Measurements from ENCODE around the gene ZBTB7A.

ZBTB7A gene

DNA sequence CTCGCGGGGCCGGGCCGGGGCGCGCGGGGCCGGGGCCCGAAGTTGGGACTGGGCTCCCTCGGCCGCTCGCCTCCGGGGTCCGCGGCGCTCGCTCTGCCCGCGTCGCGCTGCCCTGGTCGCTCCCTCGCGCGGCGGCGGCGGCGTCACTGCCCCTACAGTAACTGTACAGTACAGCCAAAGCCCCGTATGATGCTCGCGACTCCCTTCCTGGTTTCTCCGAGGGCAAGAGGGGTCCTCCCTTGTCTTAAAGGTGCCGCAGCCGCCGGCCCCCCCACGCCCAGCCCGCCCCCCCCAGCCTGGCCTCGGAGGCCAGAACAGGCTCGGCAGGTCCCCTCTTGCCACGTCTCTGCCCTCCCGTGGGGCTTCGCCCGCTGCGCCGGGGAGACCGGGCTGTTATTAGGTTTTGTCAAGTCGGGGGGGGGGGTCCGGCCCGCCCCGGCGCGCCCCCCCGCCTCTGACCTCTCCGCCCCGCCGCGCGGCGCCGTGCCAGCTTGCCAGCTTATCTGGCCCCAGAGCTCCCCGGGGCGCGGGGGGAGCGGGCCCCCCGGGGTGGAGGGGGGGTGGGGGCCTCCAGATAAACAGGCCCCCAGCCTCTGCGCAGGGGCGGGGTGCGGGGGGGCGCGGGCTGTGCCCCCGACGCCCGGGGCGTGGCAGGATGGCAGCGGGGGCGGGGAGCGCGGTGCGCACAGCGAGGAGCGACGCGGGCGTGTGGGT is at the start of gene ZBTB7A:
Gene ZBTB7A (minus strand): TSS at position 218 of the 714 bp plus-strand sequence. CDS start 11,667 bp downstream, outside the sequence.
- DNase-seq = peak; percentile 51

DNA sequence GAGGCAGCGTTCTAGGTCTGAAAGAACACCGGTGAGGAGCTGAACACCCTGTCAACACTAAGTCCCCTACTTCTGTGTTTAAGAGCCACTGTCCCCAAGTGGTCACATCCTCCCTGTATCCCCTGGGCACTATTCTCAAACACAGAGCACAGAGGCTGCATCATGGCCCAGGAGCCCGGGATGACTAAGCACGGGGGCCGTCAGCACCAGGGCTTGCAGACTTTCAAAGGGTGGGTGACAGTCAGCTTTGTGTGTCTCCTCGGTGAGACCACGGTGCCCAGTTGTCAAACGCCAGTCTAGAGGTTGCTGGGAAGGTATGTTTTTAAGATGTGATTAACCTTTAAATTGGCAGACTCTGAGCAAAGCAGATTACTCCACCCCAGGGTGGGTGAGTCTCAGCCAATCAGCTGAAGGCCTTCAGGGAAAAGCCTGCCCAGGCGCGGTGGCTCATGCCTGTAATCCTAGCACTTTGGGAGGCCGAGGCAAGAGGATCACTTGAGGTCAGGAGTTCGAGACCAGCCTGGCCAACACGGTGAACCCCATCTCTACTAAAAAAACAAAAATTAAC is 49.2 kb upstream of the ZBTB7A start:
- DNase-seq = no peak

DNA sequence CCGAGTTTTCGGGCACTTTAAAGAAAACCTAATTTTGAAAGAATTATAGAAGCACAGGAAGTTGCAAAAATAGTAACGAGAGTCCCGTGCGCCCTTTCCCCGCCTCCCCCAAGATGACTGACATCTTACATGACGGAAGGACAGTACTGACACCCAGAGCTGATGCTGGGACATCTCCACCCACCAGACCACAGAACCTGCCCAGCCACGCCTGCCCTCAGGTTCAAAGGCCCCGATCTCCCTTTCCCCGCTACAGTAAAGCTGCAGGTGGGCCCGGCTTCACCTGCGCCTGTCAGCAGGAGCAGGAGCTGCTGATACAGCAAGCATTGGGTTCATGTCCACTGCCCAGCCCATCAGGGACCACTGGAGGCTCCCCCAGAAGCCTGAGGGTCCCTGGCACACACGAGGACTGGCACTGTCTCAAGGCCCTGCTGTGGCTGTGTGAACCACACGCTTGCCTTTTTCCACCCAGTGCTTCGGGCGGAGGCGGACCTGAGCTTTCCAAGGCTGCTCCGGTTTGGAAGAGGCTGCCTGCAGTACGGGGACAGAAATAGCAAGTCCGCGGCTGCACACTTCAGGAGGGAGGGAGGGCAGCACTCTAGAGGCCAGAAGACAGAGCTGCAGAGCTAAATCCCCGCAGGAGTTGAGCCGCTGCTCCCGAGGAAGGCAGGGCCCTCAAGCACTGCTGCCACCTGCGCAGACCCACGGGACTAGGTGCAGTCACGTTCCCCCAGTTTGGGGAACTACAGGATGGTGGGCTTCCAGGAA is 48.5 kb upstream of the ZBTB7A start:
- DNase-seq = no peak

DNA sequence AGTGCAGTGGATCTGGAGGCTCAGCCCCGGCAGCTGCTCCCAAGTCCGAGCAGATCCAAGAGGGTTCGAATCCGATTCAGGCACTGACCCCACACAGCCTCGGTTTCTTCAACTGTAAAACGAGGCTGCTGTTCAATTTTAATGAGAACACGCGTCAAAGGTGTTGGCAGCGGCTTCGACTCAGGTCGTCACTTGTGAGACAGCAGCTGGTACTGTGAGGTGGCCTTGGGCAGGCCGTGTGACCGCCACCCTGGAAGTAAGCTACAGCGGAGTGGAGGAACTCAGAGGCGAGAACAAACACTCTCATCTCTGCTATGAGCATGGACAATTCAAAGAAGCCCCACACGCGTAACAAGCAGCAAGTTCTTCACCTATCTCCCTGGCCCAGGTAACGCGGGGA is 47.5 kb upstream of the ZBTB7A start:
- DNase-seq = no peak

DNA sequence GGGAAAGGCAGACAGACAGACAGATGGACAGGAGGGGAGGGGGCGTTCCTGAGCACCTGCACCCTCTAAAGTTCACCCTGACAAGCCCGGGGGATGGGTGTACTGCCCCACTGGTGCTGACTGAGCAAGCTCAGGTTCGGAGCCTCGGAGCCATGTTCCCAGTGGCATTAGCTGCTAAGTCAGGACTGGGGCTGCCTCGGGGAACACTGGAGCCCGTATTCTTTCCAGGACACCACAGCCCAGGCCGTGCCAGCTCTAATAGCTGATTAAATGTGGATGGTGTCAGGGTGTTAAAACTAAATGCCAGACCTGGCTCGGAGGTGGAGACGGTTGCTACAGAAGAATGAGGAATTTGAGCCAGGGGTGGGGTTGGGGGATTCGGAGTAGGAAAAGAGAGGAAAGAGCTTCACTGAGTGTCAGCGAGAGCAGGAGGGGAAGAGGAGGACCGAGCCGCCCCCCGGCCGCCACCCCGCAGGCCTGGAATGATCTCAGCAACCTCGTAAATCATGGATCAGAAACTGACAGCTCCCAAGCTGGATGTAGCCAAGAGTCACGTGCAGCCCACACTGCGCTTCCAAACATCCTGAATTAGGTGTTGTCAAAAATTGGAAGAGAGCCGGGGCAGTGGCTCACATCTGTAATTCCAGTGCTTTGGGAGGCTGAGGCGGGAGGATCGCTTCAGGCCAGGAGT is 46.8 kb upstream of the ZBTB7A start:
- DNase-seq = no peak

DNA sequence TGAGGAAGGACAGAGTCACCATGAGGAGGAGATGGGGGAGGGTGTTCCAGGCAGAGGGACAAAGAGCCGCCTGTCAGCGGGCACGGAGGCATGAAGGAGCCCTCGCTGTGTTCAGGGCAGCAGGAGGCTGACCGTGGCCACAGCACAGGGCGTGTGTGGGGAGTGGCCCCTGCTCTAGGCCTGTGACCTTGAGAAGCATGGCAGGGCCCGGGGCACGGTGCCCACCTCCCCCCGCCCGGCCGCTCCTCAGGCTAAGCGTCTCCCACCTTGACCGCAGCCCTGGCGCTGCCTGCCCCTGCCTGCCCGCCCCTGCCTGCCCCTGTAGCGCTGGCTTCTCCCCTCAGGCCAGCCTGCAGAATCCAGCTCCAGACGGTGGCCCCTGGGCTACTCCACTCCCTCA is 45.7 kb upstream of the ZBTB7A start:
- DNase-seq = no peak

DNA sequence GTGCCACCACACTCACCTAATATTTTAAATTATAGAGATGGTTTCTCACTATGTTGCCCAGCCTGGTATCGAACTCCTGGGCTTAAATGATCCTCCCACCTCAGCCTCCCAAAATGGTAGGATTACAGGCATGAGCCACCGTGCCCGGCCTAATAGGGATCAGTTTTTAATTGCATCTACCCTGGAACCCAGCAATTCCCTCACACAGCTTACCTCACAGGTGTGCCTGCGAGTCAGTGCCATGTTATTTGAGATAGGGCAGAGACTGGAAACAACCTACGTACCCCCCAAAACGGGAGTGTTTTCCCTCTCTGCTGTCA is 42.9 kb upstream of the ZBTB7A start:
- no peak for DNase-seq

GRCh38 chr19:4108767-4109625 is 42.3 kb upstream of the ZBTB7A start:
- DNase-seq = no peak

GRCh38 chr19:4103080-4103433 is 36.4 kb upstream of the ZBTB7A start:
- DNase-seq = no peak

GRCh38 chr19:4102339-4103079 is 35.8 kb upstream of the ZBTB7A start:
- no peak for DNase-seq

GRCh38 chr19:4101496-4101770 is 34.7 kb upstream of the ZBTB7A start:
- no peak for DNase-seq

- no peak for DNase-seq
These were observed 34.2 kb upstream of the ZBTB7A start for GRCh38 chr19:4100647-4101495.

GRCh38 chr19:4099041-4099764 is 32.5 kb upstream of the ZBTB7A start:
- DNase-seq = no peak

GRCh38 chr19:4098493-4098892 is 31.8 kb upstream of the ZBTB7A start:
- no peak for DNase-seq

DNA sequence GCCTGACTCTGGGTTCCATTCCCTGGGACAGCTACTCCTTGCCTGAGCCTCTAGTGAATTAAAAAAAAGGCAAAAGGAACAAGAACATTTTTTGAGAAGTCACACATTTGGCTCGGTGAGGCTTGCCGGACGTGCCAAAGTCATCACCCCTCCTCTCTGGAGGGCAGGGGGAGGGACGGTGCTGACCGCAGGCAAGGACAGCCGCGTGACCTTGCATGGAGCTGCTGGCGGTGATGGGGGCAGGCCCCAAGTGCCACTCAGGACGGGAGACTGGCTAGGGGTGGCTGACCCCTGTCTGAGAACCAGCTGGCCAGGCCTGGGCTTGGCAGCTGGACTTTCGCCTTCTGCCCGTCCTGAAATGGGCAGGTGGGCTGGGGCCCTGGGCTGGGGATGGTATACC is 30.8 kb upstream of the ZBTB7A start:
- DNase-seq = no peak

- no peak for DNase-seq
These were observed 29.6 kb upstream of the ZBTB7A start for GRCh38 chr19:4096049-4096892.

GRCh38 chr19:4095488-4095844 is 28.8 kb upstream of the ZBTB7A start:
- no peak for DNase-seq

- DNase-seq = no peak
These were observed 28.2 kb upstream of the ZBTB7A start for GRCh38 chr19:4094761-4095487.

DNA sequence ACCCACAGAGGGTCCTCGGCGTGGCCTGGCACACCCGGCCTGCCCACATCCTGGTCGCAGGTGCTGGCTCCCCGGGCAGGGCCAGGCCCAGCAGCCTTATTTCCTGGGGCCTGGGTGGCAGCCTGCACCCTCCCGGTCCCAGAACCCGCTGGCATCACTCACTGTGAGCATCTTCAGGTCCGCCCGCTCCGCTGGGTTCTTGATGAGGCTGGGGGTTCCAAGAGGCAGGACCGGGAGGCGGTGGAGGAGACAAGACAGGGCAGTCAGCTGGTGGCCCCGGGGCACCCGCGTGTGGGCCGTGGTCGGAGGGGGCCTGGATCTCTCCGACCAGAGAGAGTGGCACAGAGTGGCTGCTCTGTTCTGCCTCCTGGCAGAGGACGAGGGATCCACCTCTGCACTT is 27.6 kb upstream of the ZBTB7A start:
- DNase-seq = no peak

Measured in NCI-H1436 (cell line).